ENCODE measurements around the gene UBE2C.
A peak's percentile ranks its signal among the peaks of the same experiment; 100 is the strongest.

Gene UBE2C

DNA sequence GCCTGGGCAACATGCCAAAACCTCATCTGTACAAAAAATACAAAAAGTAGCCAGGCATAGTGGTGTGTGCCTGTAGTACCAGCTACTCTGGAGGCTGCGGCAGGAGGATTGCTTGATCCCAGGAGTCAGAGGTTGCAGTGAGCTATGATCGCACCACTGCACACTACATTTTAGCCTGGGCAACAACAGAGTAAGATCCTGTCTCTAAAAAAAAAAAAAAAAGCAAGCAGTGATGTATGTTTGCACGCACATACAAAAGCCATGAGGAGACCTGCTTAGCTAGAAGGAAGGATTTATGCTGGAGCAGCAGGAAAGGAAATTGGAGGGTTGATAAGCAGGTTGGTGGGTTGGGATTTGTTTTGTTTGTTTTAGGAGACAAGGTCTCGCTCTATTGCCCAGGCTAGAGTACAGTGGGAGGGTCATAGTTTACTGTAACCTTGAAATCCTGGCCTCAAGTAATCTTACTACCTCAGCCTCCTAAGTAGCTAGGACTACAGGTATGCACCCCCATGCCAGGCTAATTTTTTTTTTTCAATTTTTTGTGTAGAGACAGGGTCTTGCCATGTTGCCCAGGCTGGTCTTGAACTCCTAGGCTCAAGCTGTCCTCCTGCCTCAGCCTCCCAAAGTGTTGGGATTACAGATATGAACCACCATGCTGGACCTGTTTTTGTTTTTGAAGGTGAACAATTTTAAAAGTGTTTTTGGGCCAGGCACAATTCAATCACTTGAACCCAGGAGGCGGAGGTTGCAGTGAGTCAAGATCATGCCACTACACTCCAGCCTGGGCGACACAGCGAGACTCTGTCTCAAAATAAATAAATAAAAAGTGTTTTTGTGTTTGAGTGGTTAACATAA is 49.0 kb downstream of the UBE2C start:
- DNase-seq = peak in 2 of 3 donors; percentile 21 to 35
- 100% methylated on average over 5 of the region's 7 CpGs for WGBS (ENCODE audit: insufficient coverage)
- Histone ChIP-seq H3K27me3 (replicated peaks in 2 of 5; ENCODE audit: control insufficient read depth in 4 of 5, insufficient read depth in 5 of 5, low read length in 4 of 5) (no peaks in the 10 kb centered on the region), H3K27ac (ENCODE audit: insufficient read depth in 1 of 2, low read depth in 1 of 2, low read length in 2 of 2, poor library complexity in 1 of 2, severe bottlenecking in 2 of 2) (peak overlapping the region in 1 of 2 experiments; percentile 22), H3K4me3 (ENCODE audit: control insufficient read depth in 1 of 7, extremely low read depth in 1 of 7, insufficient read depth in 4 of 7, low read depth in 2 of 7, low read length in 6 of 7) (no peak overlapping the region), H3K4me1 (ENCODE audit: control extremely low read depth in 1 of 4, control insufficient read depth in 4 of 4, insufficient read depth in 4 of 4, low read length in 3 of 4) (peaks cover 2 to 18% (median 15%) of the 10 kb centered on the region in 4 experiments), H3K9me3 (ENCODE audit: control extremely low read depth in 1 of 5, control insufficient read depth in 4 of 5, insufficient read depth in 2 of 5, low read depth in 1 of 5, low read length in 4 of 5) (no peaks in the 10 kb centered on the region), H3K36me3 (ENCODE audit: control insufficient read depth in 4 of 4, insufficient read depth in 4 of 4, low read length in 3 of 4) (no peaks in the 10 kb centered on the region)
- CTCF ChIA-PET = interaction anchor here (0.7 kb wide), 1 partner anchor 19 kb away, joined by 3 read pairs; no protein-coding TSS in a partner anchor
- POLR2A ChIA-PET = no interaction called here

DNA sequence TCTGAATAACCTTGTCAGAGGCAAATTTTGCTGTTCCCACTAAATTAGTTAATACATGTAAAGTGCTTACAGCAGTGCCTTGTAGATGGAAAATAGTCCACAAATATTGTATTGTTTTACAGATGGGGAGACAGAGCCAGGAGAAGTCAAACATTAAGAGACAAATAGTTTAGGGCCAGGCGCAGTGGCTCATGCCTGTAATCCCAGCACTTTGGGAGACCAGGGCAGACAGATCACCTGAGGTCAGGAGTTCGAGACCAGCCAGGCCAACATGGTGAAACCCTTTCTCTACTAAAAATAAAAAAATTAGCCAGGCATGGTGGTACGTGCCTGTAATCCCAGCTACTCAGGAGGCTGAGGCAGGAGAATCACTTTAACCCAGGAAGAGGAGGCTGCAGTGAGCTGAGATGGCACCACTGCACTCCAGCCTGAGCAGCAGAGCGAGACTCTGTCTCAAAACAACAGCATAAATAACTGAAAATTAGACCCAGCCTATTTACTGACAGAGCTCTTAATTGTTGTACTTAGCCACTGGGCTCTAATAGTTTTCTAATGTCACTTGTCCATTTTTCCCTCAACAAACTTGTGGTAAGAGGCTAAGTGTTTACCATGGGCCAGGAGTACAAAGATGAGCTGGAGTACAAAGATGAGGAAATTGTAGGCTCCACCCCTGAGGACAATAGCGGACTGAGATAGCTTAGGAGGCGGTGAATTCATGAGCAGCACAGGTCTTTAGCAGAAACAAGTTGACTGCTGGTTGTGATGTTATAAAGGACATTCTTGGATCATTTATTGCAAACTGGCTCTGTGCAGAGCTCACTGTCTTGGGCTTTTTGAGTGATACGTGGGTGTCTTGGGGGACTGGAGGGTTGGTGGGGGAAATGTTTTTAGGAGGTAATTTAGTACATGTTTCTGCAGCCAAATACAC is 51.4 kb downstream of the UBE2C start:
- CTCF ChIA-PET = interaction anchor here (1.0 to 1.8 kb wide), 5 partner anchors 12 to 70 kb away, joined by 3 to 5 read pairs (median 3); partner anchors contain the start of gene ZSWIM1

GRCh38 chr20:45866454-45866853 is 54.0 kb downstream of the UBE2C start:
- no peak for DNase-seq
- H3K27me3 ChIP-seq (replicated peaks in 2 of 5; ENCODE audit: control insufficient read depth in 4 of 5, insufficient read depth in 5 of 5, low read length in 4 of 5) = no peaks in the 10 kb centered on the region
- no peaks in the 10 kb centered on the region for H3K9me3 ChIP-seq (ENCODE audit: control extremely low read depth in 1 of 5, control insufficient read depth in 4 of 5, insufficient read depth in 2 of 5, low read depth in 1 of 5, low read length in 4 of 5)
- H3K27ac ChIP-seq (ENCODE audit: insufficient read depth in 1 of 2, low read depth in 1 of 2, low read length in 2 of 2, poor library complexity in 1 of 2, severe bottlenecking in 2 of 2) = no peak overlapping the region
- H3K4me3 ChIP-seq (ENCODE audit: control insufficient read depth in 1 of 7, extremely low read depth in 1 of 7, insufficient read depth in 4 of 7, low read depth in 2 of 7, low read length in 6 of 7) = no peak overlapping the region
- ChIA-PET POLR2A (interaction anchor here (1.0 kb wide), 1 partner anchor 16 kb away, joined by 3 read pairs; no protein-coding TSS in a partner anchor), CTCF (interaction anchor here (1.3 kb wide), 1 partner anchor 11 kb away, joined by 5 read pairs; no protein-coding TSS in a partner anchor)
- WGBS (ENCODE audit: insufficient coverage) = 95% methylated on average over 4 of the region's 5 CpGs
- no peaks in the 10 kb centered on the region for H3K4me1 ChIP-seq (ENCODE audit: control extremely low read depth in 1 of 4, control insufficient read depth in 4 of 4, insufficient read depth in 4 of 4, low read length in 3 of 4)
- peaks cover 0 to 2% (median 0%) of the 10 kb centered on the region in 4 experiments for H3K36me3 ChIP-seq (ENCODE audit: control insufficient read depth in 4 of 4, insufficient read depth in 4 of 4, low read length in 3 of 4)

More for the DNA sequence above, 51.4 kb downstream of the UBE2C start:
- peaks cover 0 to 5% (median under 1%) of the 10 kb centered on the region in 4 experiments for H3K4me1 ChIP-seq (ENCODE audit: control extremely low read depth in 1 of 4, control insufficient read depth in 4 of 4, insufficient read depth in 4 of 4, low read length in 3 of 4)
- no peaks in the 10 kb centered on the region for H3K27me3 ChIP-seq (replicated peaks in 2 of 5; ENCODE audit: control insufficient read depth in 4 of 5, insufficient read depth in 5 of 5, low read length in 4 of 5)
- no peak for DNase-seq
- no peak overlapping the region for H3K27ac ChIP-seq (ENCODE audit: insufficient read depth in 1 of 2, low read depth in 1 of 2, low read length in 2 of 2, poor library complexity in 1 of 2, severe bottlenecking in 2 of 2)
- POLR2A ChIA-PET = no interaction called here
- no peaks in the 10 kb centered on the region for H3K36me3 ChIP-seq (ENCODE audit: control insufficient read depth in 4 of 4, insufficient read depth in 4 of 4, low read length in 3 of 4)
- WGBS (ENCODE audit: insufficient coverage) = 98% methylated on average over 6 of the region's 7 CpGs
- H3K4me3 ChIP-seq (ENCODE audit: control insufficient read depth in 1 of 7, extremely low read depth in 1 of 7, insufficient read depth in 4 of 7, low read depth in 2 of 7, low read length in 6 of 7) = no peak overlapping the region
- H3K9me3 ChIP-seq (ENCODE audit: control extremely low read depth in 1 of 5, control insufficient read depth in 4 of 5, insufficient read depth in 2 of 5, low read depth in 1 of 5, low read length in 4 of 5) = no peaks in the 10 kb centered on the region
